ENCODE data around the gene ESR1. TPM values are rescaled to one million over a fixed set of nuclear protein-coding genes. Genes with fewer than 3 reads are reported as not detected.
"Not testable (repeated sequence)": the region's sequence is repeated elsewhere in the genome, so short reads cannot be mapped to it uniquely, and the experiment has no call there.

The ESR1 gene
- total RNA-seq, 4 donors from 2014 or later: 0.13 to 7.4 TPM; not detected in 2

DNA sequence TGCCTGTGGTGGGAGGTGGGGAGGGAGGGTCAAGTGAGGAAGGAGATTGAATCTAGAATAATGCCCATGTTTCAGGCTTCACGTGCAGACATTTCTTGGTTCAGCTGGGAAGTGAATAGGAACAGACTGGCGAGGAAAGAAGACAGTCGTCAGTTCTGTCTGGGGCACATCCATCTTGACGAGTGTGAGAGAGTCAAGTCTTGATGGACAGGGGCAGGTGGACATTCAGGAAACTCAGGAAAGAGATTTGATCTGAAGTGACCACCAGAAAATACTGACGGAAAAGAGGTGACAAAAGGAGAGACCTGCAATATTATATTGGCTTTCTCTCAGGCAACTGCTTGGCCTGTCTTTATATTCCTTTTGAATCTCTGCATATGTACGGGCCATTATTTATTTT, 68.6 kb downstream of the ESR1 start:
- H3K27me3 ChIP-seq: no peaks in the 10 kb centered on the region
- H3K27ac ChIP-seq: no peak overlapping the region
- TF ChIP-seq POLR2A (IDR thresholded peaks at IDR 0.05): no peak
- TF ChIP-seq, protein P1, sequence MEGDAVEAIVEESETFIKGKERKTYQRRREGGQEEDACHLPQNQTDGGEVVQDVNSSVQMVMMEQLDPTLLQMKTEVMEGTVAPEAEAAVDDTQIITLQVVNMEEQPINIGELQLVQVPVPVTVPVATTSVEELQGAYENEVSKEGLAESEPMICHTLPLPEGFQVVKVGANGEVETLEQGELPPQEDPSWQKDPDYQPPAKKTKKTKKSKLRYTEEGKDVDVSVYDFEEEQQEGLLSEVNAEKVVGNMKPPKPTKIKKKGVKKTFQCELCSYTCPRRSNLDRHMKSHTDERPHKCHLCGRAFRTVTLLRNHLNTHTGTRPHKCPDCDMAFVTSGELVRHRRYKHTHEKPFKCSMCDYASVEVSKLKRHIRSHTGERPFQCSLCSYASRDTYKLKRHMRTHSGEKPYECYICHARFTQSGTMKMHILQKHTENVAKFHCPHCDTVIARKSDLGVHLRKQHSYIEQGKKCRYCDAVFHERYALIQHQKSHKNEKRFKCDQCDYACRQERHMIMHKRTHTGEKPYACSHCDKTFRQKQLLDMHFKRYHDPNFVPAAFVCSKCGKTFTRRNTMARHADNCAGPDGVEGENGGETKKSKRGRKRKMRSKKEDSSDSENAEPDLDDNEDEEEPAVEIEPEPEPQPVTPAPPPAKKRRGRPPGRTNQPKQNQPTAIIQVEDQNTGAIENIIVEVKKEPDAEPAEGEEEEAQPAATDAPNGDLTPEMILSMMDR (IDR thresholded peaks at IDR 0.05): no peak
- no peak overlapping the region for H3K4me3 ChIP-seq
- DNase-seq: no peak
- H3K36me3 ChIP-seq: no peaks in the 10 kb centered on the region
- H3K9me3 ChIP-seq: no peaks in the 10 kb centered on the region
- H3K4me1 ChIP-seq: no peaks in the 10 kb centered on the region

- Histone ChIP-seq H3K27ac (no peak overlapping the region), H3K4me1 (no peaks in the 10 kb centered on the region), H3K27me3 (no peaks in the 10 kb centered on the region), H3K4me3 (no peak overlapping the region), H3K36me3 (no peaks in the 10 kb centered on the region), H3K9me3 (no peaks in the 10 kb centered on the region)
- no peak for DNase-seq
- TF ChIP-seq POLR2A (IDR thresholded peaks at IDR 0.05): no peak
- TF ChIP-seq, protein P1 (IDR thresholded peaks at IDR 0.05): no peak
Observed at GRCh38 chr6:151877458-151877857, 70.0 kb downstream of the ESR1 start.

- no peak for TF ChIP-seq POLR2A (IDR thresholded peaks at IDR 0.05)
- TF ChIP-seq, protein P1 (IDR thresholded peaks at IDR 0.05): no peak
- no peak overlapping the region for H3K4me3 ChIP-seq
- no peaks in the 10 kb centered on the region for H3K4me1 ChIP-seq
- no peaks in the 10 kb centered on the region for H3K9me3 ChIP-seq
- no peak for DNase-seq
- no peaks in the 10 kb centered on the region for H3K36me3 ChIP-seq
- no peak overlapping the region for H3K27ac ChIP-seq
- H3K27me3 ChIP-seq: no peaks in the 10 kb centered on the region
Observed at GRCh38 chr6:151881231-151881630, 73.7 kb downstream of the ESR1 start.

DNA sequence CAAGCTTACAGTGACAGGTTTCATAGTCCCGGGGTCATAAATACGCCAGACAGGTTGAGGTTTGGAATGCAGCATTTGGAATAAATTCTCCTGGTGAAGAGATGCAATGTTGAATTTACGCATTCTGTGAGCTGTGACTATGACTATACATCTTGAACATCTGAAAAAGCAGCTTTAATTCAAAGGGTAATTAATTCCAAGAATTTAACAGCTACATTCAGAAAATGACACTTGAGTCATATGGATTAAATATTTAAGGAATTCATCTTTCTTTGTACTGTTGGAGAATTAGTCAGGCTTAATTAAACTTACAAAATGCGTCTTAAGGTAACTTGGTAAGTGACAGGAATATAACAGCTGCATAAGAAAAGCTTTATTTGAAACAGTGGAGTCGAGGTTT, 74.7 kb downstream of the ESR1 start:
- Histone ChIP-seq H3K4me1 (no peaks in the 10 kb centered on the region), H3K36me3 (no peaks in the 10 kb centered on the region), H3K27ac (no peak overlapping the region), H3K9me3 (no peaks in the 10 kb centered on the region), H3K4me3 (no peak overlapping the region), H3K27me3 (no peaks in the 10 kb centered on the region)
- TF ChIP-seq POLR2A (IDR thresholded peaks at IDR 0.05): no peak
- TF ChIP-seq, protein P1 (IDR thresholded peaks at IDR 0.05): no peak
- DNase-seq: no peak

GRCh38 chr6:151885234-151885633, 77.8 kb downstream of the ESR1 start:
- H3K4me1 ChIP-seq: no peaks in the 10 kb centered on the region
- no peaks in the 10 kb centered on the region for H3K36me3 ChIP-seq
- H3K27ac ChIP-seq: no peak overlapping the region
- H3K4me3 ChIP-seq: no peak overlapping the region
- H3K9me3 ChIP-seq: no peaks in the 10 kb centered on the region
- no peak for DNase-seq
- no peak for TF ChIP-seq POLR2A (IDR thresholded peaks at IDR 0.05)
- TF ChIP-seq, protein P1 (IDR thresholded peaks at IDR 0.05): no peak
- H3K27me3 ChIP-seq: no peaks in the 10 kb centered on the region

GRCh38 chr6:151891524-151891923, 84.0 kb downstream of the ESR1 start:
- Histone ChIP-seq H3K27ac (no peak overlapping the region), H3K9me3 (peaks cover 0 to 3% (median 0%) of the 10 kb centered on the region in 4 donors), H3K4me1 (no peaks in the 10 kb centered on the region), H3K4me3 (no peak overlapping the region), H3K36me3 (no peaks in the 10 kb centered on the region), H3K27me3 (no peaks in the 10 kb centered on the region)
- TF ChIP-seq, protein P1 (IDR thresholded peaks at IDR 0.05): no peak
- TF ChIP-seq POLR2A (IDR thresholded peaks at IDR 0.05): no peak
- DNase-seq: no peak

- H3K27ac ChIP-seq, H3K4me1 ChIP-seq, H3K9me3 ChIP-seq, H3K36me3 ChIP-seq, H3K27me3 ChIP-seq, DNase-seq, H3K4me3 ChIP-seq: not testable (repeated sequence)
Observed at GRCh38 chr6:151894426-151894825, 86.9 kb downstream of the ESR1 start.

- not testable (repeated sequence) for DNase-seq, H3K4me3 ChIP-seq, H3K36me3 ChIP-seq, H3K27ac ChIP-seq, H3K9me3 ChIP-seq, H3K4me1 ChIP-seq, H3K27me3 ChIP-seq
Observed at GRCh38 chr6:151899221-151899620, 91.7 kb downstream of the ESR1 start.

DNA sequence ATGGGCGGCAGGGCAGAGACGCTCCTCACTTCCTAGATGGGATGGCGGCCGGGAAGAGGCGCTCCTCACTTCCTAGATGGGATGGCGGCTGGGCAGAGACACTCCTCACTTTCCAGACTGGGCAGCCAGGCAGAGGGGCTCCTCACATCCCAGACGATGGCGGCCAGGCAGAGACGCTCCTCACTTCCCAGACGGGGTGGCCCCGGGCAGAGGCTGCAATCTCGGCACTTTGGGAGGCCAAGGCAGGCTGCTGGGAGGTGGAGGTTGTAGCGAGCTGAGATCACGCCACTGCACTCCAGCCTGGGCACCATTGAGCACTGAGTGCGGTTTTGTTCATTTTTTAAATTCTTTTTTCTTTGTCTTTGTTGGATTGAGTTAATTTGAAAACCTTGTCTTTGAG, 92.3 kb downstream of the ESR1 start:
- H3K9me3 ChIP-seq, H3K4me3 ChIP-seq, H3K27ac ChIP-seq, H3K27me3 ChIP-seq, H3K36me3 ChIP-seq, DNase-seq, H3K4me1 ChIP-seq: not testable (repeated sequence)
